ENCODE data around the gene SOBP. TPM values are rescaled to one million over a fixed set of nuclear protein-coding genes. Genes with fewer than 3 reads are reported as not detected.
"Not testable (repeated sequence)": the region's sequence is repeated elsewhere in the genome, so short reads cannot be mapped to it uniquely, and the experiment has no call there.

Gene SOBP
- total RNA-seq, 4 donors from 2014 or later: 5.6 to 21.4 (median 18.1) TPM

DNA sequence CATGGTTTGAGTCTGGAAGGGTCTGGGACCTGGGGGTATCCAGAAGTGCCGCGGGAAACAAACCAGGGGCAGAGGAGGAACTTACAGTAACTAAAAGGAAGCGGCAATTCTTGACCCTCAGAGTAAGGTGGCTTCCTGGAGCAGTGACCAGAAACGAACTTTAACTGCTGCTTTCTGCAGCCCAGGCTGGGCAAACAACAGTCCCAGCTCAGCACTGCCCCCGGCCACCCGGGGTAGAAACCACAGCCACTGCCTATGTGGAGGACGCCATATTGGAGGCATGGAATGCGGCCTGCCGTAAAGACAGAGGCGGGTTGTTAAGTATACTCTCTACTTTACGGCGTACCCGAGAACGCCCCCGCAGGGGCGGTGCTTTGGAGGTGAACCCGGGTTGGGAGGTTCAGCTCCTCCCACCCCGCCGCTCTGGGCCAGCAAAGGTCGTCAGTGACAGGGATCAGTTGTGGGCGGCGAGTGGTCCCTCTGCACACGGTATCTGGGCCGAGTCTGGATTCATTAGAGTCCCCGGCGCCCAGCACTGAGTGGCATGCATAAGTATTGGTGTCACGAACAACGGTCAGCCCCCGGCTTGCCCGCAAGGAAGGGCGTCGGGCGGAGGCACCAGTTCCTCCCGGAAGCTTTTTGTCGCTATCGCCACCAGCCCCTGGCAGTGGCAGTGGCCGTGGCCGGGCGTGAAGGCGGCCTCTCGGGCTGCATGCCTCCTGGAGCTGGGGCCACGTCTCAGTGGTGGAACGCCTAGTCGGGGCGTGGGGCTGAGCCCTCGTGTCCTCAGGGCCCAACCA is 30.4 kb upstream of the SOBP start, which contains the start of gene PDSS2:
Gene PDSS2 (minus strand): TSS at position 282 of the 800 bp plus-strand sequence. CDS start 279 bp downstream, at position 3.
- peak within 1 kb of the TSS; percentile 75 to 95 (median 86) for H3K4me3 ChIP-seq (replicated peaks in 1 of 3)
- DNase-seq: peak; percentile 100
- peaks cover 0 to 9% of the 10 kb centered on the region in 2 donors for H3K4me1 ChIP-seq
- 0 to 1% methylated on average over 15 to 41 of the region's 46 CpGs for WGBS, 2 donors
- no peaks in the 10 kb centered on the region for H3K36me3 ChIP-seq
- intact Hi-C loops (cut with DNase I): no loop called here
- peak; percentile 42 to 95 for TF ChIP-seq POLR2A (IDR thresholded peaks at IDR 0.05)
- TF ChIP-seq, protein P1, sequence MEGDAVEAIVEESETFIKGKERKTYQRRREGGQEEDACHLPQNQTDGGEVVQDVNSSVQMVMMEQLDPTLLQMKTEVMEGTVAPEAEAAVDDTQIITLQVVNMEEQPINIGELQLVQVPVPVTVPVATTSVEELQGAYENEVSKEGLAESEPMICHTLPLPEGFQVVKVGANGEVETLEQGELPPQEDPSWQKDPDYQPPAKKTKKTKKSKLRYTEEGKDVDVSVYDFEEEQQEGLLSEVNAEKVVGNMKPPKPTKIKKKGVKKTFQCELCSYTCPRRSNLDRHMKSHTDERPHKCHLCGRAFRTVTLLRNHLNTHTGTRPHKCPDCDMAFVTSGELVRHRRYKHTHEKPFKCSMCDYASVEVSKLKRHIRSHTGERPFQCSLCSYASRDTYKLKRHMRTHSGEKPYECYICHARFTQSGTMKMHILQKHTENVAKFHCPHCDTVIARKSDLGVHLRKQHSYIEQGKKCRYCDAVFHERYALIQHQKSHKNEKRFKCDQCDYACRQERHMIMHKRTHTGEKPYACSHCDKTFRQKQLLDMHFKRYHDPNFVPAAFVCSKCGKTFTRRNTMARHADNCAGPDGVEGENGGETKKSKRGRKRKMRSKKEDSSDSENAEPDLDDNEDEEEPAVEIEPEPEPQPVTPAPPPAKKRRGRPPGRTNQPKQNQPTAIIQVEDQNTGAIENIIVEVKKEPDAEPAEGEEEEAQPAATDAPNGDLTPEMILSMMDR (IDR thresholded peaks at IDR 0.05): peak in 4 of 6 experiments; percentile 33 to 52 (median 38)
- H3K27ac ChIP-seq: peak within 1 kb of the TSS; percentile 76 to 87 (median 86)
- no peaks in the 10 kb centered on the region for H3K27me3 ChIP-seq
- H3K9me3 ChIP-seq: no peaks in the 10 kb centered on the region

DNA sequence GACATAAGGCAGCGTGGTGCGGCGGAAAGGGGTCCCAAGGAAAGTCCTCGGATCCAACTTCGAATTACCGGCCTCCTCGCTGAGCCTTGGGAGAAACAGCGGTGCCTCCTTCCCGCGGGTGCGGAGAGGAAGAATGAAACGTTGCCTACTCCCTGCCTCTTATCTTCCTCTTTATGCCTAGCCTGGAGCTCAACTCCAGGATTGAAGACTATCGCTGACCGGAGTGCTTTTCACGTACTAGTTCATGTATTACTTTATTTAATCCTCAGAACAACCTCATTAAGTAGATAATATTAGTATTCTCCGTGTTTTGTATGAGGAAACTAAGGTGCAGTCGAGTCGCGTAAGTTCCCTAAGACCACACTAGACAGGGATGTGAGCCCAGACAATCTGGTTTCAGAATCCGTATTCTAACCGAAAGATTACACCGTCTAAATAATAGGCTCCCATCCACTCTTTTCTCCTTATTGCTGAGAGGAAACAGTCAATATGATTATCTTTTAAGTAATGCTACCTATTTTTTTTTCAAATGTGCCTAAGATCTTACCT is 29.8 kb upstream of the SOBP start:
- Histone ChIP-seq H3K4me3 (replicated peaks in 1 of 3) (peak overlapping the region; percentile 75 to 95 (median 86)), H3K4me1 (peaks cover 0 to 9% of the 10 kb centered on the region in 2 donors), H3K27me3 (no peaks in the 10 kb centered on the region), H3K9me3 (no peaks in the 10 kb centered on the region), H3K36me3 (no peaks in the 10 kb centered on the region), H3K27ac (peak overlapping the region; percentile 76 to 87 (median 86))
- TF ChIP-seq, protein P1 (IDR thresholded peaks at IDR 0.05): no peak
- no peak for TF ChIP-seq POLR2A (IDR thresholded peaks at IDR 0.05)
- 43 to 44% methylated on average over 18 to 19 of the region's 22 CpGs for WGBS, 2 donors
- DNase-seq: no peak
- intact Hi-C loops (cut with DNase I): no loop called here

DNA sequence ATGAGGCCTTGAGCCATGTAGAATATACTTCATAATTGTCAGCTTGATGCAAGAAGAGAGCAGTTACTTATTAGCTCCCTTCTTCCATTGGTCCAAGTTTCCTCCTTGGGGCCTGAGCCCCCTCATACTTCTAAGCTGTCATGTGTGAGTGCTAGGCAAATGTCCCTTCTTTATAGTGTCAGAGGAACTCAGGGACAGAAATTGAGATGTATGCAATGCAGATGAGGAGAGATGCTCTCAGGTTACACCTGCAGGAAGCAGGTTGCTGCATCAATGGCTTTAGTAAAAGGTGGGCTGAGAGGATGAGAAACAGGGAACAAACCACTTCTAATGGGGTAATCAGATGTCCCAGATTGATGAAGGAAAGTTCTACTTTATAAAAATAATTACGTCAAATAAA is 23.9 kb upstream of the SOBP start:
- intact Hi-C loops (cut with DNase I): no loop called here
- H3K27ac ChIP-seq: no peak overlapping the region
- TF ChIP-seq, protein P1 (IDR thresholded peaks at IDR 0.05): no peak
- TF ChIP-seq POLR2A (IDR thresholded peaks at IDR 0.05): no peak
- no peaks in the 10 kb centered on the region for H3K9me3 ChIP-seq
- DNase-seq: no peak
- 93% methylated on average over 1 of the region's 1 CpG for WGBS, 2 donors
- H3K36me3 ChIP-seq: no peaks in the 10 kb centered on the region
- no peak overlapping the region for H3K4me3 ChIP-seq (replicated peaks in 1 of 3)
- H3K4me1 ChIP-seq: no peaks in the 10 kb centered on the region
- no peaks in the 10 kb centered on the region for H3K27me3 ChIP-seq

DNA sequence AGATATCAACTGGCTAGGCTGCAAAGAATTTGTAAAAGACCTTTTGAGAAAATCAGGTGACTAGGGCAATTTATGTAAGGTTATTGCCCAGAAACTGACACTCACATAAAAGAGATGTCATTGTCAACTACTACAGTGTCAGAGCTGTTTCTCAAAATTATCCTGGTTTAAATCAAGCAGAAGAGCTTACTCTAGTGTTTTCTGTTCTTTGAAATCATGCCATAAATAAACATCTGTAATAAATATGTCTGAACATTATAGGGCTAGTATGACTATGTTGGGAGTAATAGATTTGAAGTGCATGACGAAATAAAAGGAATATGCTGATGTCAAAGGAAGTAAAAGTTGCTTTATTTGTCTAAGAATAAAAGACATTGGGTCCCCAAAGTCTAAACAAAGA is 19.6 kb upstream of the SOBP start:
- no peak for TF ChIP-seq POLR2A (IDR thresholded peaks at IDR 0.05)
- no peaks in the 10 kb centered on the region for H3K27me3 ChIP-seq
- 87 to 94% methylated on average over 1 of the region's 1 CpG for WGBS, 2 donors
- no peaks in the 10 kb centered on the region for H3K9me3 ChIP-seq
- H3K4me3 ChIP-seq (replicated peaks in 1 of 3): no peak overlapping the region
- no peaks in the 10 kb centered on the region for H3K36me3 ChIP-seq
- intact Hi-C loops (cut with DNase I): no loop called here
- DNase-seq: no peak
- H3K27ac ChIP-seq: no peak overlapping the region
- no peaks in the 10 kb centered on the region for H3K4me1 ChIP-seq

DNA sequence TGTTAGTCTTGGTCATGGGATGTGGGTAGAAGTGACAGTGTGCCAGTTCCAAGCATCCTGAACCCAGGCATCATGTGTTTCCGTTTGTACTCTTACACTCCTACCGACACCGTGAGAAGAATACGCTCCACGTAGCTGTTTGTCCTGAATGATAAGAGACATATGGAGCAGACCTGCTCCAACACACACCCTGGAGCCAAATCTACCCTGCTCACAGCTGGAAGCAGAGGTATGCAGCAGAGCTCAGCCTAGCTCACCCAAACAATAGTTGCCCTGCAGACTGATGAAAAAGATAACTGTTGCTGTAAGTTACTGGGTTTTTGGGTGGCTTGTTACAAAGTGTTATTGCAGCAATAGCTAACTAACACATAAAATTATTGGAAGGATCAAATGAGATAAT is 16.3 kb upstream of the SOBP start:
- Histone ChIP-seq H3K9me3 (no peaks in the 10 kb centered on the region), H3K36me3 (no peaks in the 10 kb centered on the region), H3K4me3 (replicated peaks in 1 of 3) (no peak overlapping the region), H3K4me1 (no peaks in the 10 kb centered on the region), H3K27ac (no peak overlapping the region), H3K27me3 (no peaks in the 10 kb centered on the region)
- intact Hi-C loops (cut with DNase I): no loop called here
- DNase-seq: no peak
- WGBS, 2 donors: 49 to 57% methylated on average over 5 of the region's 5 CpGs
- TF ChIP-seq POLR2A (IDR thresholded peaks at IDR 0.05): no peak
- TF ChIP-seq, protein P1 (IDR thresholded peaks at IDR 0.05): no peak

DNA sequence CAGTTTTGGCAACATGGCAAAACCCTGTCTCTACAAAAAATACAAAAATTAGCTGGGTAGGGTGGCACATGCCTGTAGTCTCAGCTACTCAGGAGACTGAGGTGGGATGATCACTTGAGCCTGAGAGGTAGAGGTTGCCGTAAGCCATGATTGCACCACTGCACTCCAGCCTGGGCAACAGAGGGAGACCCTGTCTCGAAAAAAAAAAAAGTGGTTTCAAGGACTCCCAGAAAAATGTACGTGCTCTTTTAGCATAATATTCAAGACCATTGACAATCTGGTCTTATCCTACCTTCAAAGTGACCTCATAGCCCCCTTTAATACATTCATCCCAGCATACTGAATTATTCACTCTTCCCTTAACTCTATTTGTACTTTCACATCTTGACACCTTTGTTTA is 14.6 kb upstream of the SOBP start:
- H3K9me3 ChIP-seq; H3K4me1 ChIP-seq; H3K27me3 ChIP-seq; DNase-seq; H3K27ac ChIP-seq; H3K4me3 ChIP-seq (replicated peaks in 1 of 3); intact Hi-C loops (cut with DNase I); H3K36me3 ChIP-seq: not testable (repeated sequence)
- WGBS, 2 donors: 95 to 96% methylated on average over 3 of the region's 3 CpGs

DNA sequence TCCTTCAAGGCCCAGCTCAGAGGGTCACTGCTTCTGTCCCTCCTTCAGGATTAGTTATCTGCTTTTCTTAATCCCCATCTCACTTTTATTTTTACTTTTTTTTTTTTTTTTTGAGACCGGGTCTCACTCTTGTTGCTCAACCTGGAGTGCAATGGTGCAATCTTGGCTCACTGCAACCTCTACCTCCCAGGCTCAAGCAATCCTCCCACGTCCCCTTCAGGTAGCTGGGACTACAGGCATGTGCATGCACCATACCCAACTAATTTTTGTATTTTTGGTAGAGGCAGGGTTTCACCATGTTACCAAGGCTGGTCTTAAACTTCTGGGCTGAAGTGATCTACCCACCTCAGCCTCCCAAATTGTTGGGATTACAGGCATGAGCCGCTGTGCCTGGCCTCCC is 14.1 kb upstream of the SOBP start:
- H3K36me3 ChIP-seq; H3K4me1 ChIP-seq; intact Hi-C loops (cut with DNase I); H3K9me3 ChIP-seq; DNase-seq; H3K27ac ChIP-seq; H3K27me3 ChIP-seq; H3K4me3 ChIP-seq (replicated peaks in 1 of 3): not testable (repeated sequence)
- WGBS, 2 donors: 76 to 83% methylated on average over 3 of the region's 3 CpGs

Measured in thyroid gland (tissue), 4 donors.